K562 (cell line): ENCODE results near the gene ERP29. TPM values are rescaled to one million over a fixed set of nuclear protein-coding genes. Genes with fewer than 3 reads are reported as not detected.

ENCODE experiments used
- BMI1 ChIP-seq: fragments of 150-350 bp; IDR thresholded peaks from 2 replicates; pipeline ENCODE4 v1.6.1; 2014; ENCODE audit warnings: low read length
- BRD9 ChIP-seq: fragments of 450-650 bp; IDR thresholded peaks from 2 replicates; pipeline ENCODE4 v1.6.1; 2018; ENCODE audit warnings: low read depth; ENCODE audit not compliant: partially characterized antibody
- CBX8 ChIP-seq: fragments of 200-600 bp; sonication (generic); IDR thresholded peaks from 2 replicates; pipeline ENCODE4 v1.6.1; 2012; ENCODE audit warnings: borderline replicate concordance, mixed run types, low read depth, mild to moderate bottlenecking, moderate library complexity, mixed read lengths, low read length, control low read depth, inconsistent platforms; ENCODE audit not compliant: poor library complexity, severe bottlenecking; ENCODE audit errors: extremely low read depth
- CEBPG ChIP-seq, 3 experiments: fragments of 200-800 bp in 1 of 3; sonication (Bioruptor generic) in 1 of 3; sonication (generic) in 1 of 3; formaldehyde crosslinking in 1 of 3; IDR thresholded peaks in 2 of 3; conservative IDR thresholded peaks in 1 of 3; 2 replicates each; pipeline versions ENCODE4 v1.6.1 to v1.8.0; 2016 to 2022; ENCODE audit warnings: missing compliant biosample characterization in 2 of 3, missing genetic modification characterization in 2 of 3, mild to moderate bottlenecking in 1 of 3, missing genetic modification reagents in 1 of 3
- DNMT1 ChIP-seq: fragments of 450-650 bp; IDR thresholded peaks from 2 replicates; pipeline ENCODE4 v1.6.1; 2016; ENCODE audit warnings: antibody characterized with exemption, mild to moderate bottlenecking
- HSF4 ChIP-seq: fragments of 250-450 bp; sonication (Bioruptor Pico); IDR thresholded peaks from 2 replicates; pipeline ENCODE4 v2.1.2; 2022; ENCODE audit warnings: mild to moderate bottlenecking, moderate library complexity, borderline replicate concordance
- MEIS2 ChIP-seq: fragments of 450-650 bp; IDR thresholded peaks from 2 replicates; pipeline ENCODE4 v1.6.1; 2014; ENCODE audit warnings: mild to moderate bottlenecking; ENCODE audit not compliant: partially characterized antibody
- SAFB2 ChIP-seq: fragments of 200-400 bp; formaldehyde crosslinking; IDR thresholded peaks from 2 replicates; pipeline ENCODE4 v1.6.1; 2018; ENCODE audit warnings: borderline replicate concordance, low read length, low read depth, moderate library complexity; ENCODE audit not compliant: severe bottlenecking
- SMARCB1 ChIP-seq: IDR thresholded peaks from 2 replicates; pipeline ENCODE4 v1.6.1; 2011; ENCODE audit warnings: improper control_type of control experiment, low read depth; ENCODE audit not compliant: insufficient read length
- SP1 ChIP-seq: sonication (generic); formaldehyde crosslinking; IDR thresholded peaks from 2 replicates; pipeline ENCODE4 v1.8.1; 2022; ENCODE audit warnings: mild to moderate bottlenecking, missing genetic modification reagents
- TAF15 ChIP-seq: fragments of 200-400 bp; formaldehyde crosslinking; IDR thresholded peaks from 2 replicates; pipeline ENCODE4 v1.6.1; 2017; ENCODE audit warnings: mild to moderate bottlenecking, low read depth, low read length, moderate library complexity
- ZNF124 ChIP-seq: sonication (generic); formaldehyde crosslinking; IDR thresholded peaks from 2 replicates; pipeline ENCODE4 v1.8.1; 2022; ENCODE audit warnings: missing genetic modification reagents
- ZNF277 ChIP-seq: fragments of 250-450 bp; sonication (Bioruptor Pico); IDR thresholded peaks from 2 replicates; pipeline ENCODE4 v1.8.0; 2022; ENCODE audit warnings: inconsistent platforms, mild to moderate bottlenecking, moderate library complexity, borderline replicate concordance
- ZNF431 ChIP-seq: sonication (generic); formaldehyde crosslinking; IDR thresholded peaks from 2 replicates; pipeline ENCODE4 v1.8.0; 2022; ENCODE audit warnings: mild to moderate bottlenecking, missing genetic modification reagents
- ZNF584 ChIP-seq: fragments of 200-800 bp; sonication (Bioruptor generic); IDR thresholded peaks from 2 replicates; pipeline ENCODE4 v1.6.1; 2016; ENCODE audit warnings: low read depth, mild to moderate bottlenecking, missing genetic modification characterization, missing compliant biosample characterization
- ZNF586 ChIP-seq: fragments of 450-650 bp; formaldehyde crosslinking; conservative IDR thresholded peaks from 2 replicates; pipeline ENCODE4 v1.4.0; 2020; ENCODE audit warnings: mild to moderate bottlenecking, moderate library complexity
- ZNF778 ChIP-seq: fragments of 450-650 bp; formaldehyde crosslinking; IDR thresholded peaks from 2 replicates; pipeline ENCODE4 v1.4.0; 2020; ENCODE audit warnings: mild to moderate bottlenecking, moderate library complexity
- ZSCAN32 ChIP-seq: fragments of 450-650 bp; formaldehyde crosslinking; IDR thresholded peaks from 2 replicates; pipeline ENCODE4 v1.4.0; 2020; ENCODE audit warnings: mild to moderate bottlenecking, moderate library complexity
- polyA plus RNA-seq, 8 experiments: library from polyadenylated mRNA; depleted of rRNA in 4 of 8; stranded (reverse) in 5 of 8; unstranded in 3 of 8; fragments of >200 nt; fragmentation: Nextera tagmentation in 2 of 8; fragmentation: Illumina TruSeq in 1 of 8; extraction: Ambion mirVana in 2 of 8; extraction: Trizol in 1 of 8; gene quantifications; 2 replicates each; pipeline versions ENCODE4 v1.2.1 to v1.2.3, GENCODE V29; 2011 to 2014; ENCODE audit warnings: inconsistent platforms in 1 of 8, missing spikeins in 1 of 8
- total RNA-seq, 7 experiments: library from RNA; depleted of rRNA in 6 of 7; stranded (reverse); fragments of >200 nt in 6 of 7; fragmentation: Illumina TruSeq in 2 of 7; extraction: Trizol in 2 of 7; gene quantifications; 2 replicates each; pipeline versions ENCODE4 v1.2.1 to v1.2.3, GENCODE V29; 2011 to 2021; ENCODE audit warnings: low replicate concordance in 1 of 7
- TF ChIP-seq, protein P1 (sequence below), 2 experiments: fragments of 450-650 bp; IDR thresholded peaks; 2 replicates each; pipeline ENCODE4 v1.6.1; 2016
- TF ChIP-seq, protein P2 (sequence below), 3 experiments: IDR thresholded peaks in 2 of 3; conservative IDR thresholded peaks in 1 of 3; 2 replicates each; pipeline ENCODE4 v1.5.1; 2011 to 2012; ENCODE audit warnings: low read length in 3 of 3, mild to moderate bottlenecking in 3 of 3, control low read depth in 2 of 3, improper control_type of control experiment in 1 of 3, inconsistent platforms in 1 of 3, low read depth in 1 of 3, mixed read lengths in 1 of 3, moderate library complexity in 1 of 3; ENCODE audit not compliant: insufficient read depth in 2 of 3

Gene ERP29
- total and polyA plus RNA-seq, 9 of the 15 experiments (the other 6 are each of a cell fraction or from before 2014, with no cell fraction given), result 42.4 to 146 (median 111) TPM

GRCh38 chr12:112013601-112014402, 576 bp downstream of the ERP29 start (continued):
- TF ChIP-seq CEBPG (CRISPR knock-in tag; IDR thresholded peaks at IDR 0.05), result peak; percentile 96
- TF ChIP-seq CEBPG (tag; conservative IDR thresholded peaks at IDR 0.05 in 1 of 2, IDR thresholded peaks at IDR 0.05 in 1 of 2), result peak; percentile 84 to 85
- peak; percentile 72; the same call in 1 of the 2 replicates for TF ChIP-seq ZNF431
- no peak for TF ChIP-seq ZNF584 (CRISPR knock-in tag)
- no peak for TF ChIP-seq SMARCB1
- TF ChIP-seq MEIS2, result no peak
- no peak for TF ChIP-seq ZNF778
- TF ChIP-seq DNMT1, result no peak
- TF ChIP-seq TAF15, result no peak
- no peak for TF ChIP-seq BRD9
- TF ChIP-seq, protein P1, sequence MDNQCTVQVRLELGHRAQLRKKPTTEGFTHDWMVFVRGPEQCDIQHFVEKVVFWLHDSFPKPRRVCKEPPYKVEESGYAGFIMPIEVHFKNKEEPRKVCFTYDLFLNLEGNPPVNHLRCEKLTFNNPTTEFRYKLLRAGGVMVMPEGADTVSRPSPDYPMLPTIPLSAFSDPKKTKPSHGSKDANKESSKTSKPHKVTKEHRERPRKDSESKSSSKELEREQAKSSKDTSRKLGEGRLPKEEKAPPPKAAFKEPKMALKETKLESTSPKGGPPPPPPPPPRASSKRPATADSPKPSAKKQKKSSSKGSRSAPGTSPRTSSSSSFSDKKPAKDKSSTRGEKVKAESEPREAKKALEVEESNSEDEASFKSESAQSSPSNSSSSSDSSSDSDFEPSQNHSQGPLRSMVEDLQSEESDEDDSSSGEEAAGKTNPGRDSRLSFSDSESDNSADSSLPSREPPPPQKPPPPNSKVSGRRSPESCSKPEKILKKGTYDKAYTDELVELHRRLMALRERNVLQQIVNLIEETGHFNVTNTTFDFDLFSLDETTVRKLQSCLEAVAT (IDR thresholded peaks at IDR 0.05), result peak in 1 of 2 experiments; percentile 20; a peak in 2 of 4 replicates
- TF ChIP-seq ZNF124, result no peak
- TF ChIP-seq ZNF277, result no peak
- TF ChIP-seq HSF4 (CRISPR knock-in tag), result no peak
- TF ChIP-seq ZNF586, result no peak
- no peak for TF ChIP-seq CBX8
- no peak for TF ChIP-seq SAFB2
- no peak for TF ChIP-seq SP1
- no peak for TF ChIP-seq BMI1
- no peak for TF ChIP-seq ZSCAN32 (CRISPR knock-in tag)
- TF ChIP-seq, protein P2, sequence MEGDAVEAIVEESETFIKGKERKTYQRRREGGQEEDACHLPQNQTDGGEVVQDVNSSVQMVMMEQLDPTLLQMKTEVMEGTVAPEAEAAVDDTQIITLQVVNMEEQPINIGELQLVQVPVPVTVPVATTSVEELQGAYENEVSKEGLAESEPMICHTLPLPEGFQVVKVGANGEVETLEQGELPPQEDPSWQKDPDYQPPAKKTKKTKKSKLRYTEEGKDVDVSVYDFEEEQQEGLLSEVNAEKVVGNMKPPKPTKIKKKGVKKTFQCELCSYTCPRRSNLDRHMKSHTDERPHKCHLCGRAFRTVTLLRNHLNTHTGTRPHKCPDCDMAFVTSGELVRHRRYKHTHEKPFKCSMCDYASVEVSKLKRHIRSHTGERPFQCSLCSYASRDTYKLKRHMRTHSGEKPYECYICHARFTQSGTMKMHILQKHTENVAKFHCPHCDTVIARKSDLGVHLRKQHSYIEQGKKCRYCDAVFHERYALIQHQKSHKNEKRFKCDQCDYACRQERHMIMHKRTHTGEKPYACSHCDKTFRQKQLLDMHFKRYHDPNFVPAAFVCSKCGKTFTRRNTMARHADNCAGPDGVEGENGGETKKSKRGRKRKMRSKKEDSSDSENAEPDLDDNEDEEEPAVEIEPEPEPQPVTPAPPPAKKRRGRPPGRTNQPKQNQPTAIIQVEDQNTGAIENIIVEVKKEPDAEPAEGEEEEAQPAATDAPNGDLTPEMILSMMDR (IDR thresholded peaks at IDR 0.05 in 2 of 3, conservative IDR thresholded peaks at IDR 0.05 in 1 of 3; ENCODE audit: insufficient read depth in 2 of 3, low read depth in 1 of 3, low read length in 3 of 3), result 0 out of 6 replicates have a peak, but pooled peaks of 1 of the 3 experiments have one; percentile 22
